Measurements from ENCODE around the gene WDR19.

WDR19 gene

GRCh38 chr4:39323821-39324220 lies 141.5 kb downstream of the WDR19 start:
- no peaks in the 10 kb centered on the region for H3K27me3 ChIP-seq (ENCODE audit: control insufficient read depth, insufficient read depth, low read length)
- peaks cover 78% of the 10 kb centered on the region for H3K36me3 ChIP-seq (ENCODE audit: control insufficient read depth, insufficient read depth, low read length)
- no peak overlapping the region for H3K9ac ChIP-seq (ENCODE audit: low read length)
- no peaks in the 10 kb centered on the region for H3K9me3 ChIP-seq (ENCODE audit: control insufficient read depth, insufficient read depth, low read depth, low read length)
- no peak overlapping the region for H3K4me3 ChIP-seq (ENCODE audit: low read depth, low read length)
- no peak overlapping the region for H3K27ac ChIP-seq (ENCODE audit: low read depth, low read length)
- no peaks in the 10 kb centered on the region for H3K4me1 ChIP-seq (ENCODE audit: control insufficient read depth, insufficient read depth, low read length)

- H3K4me3 ChIP-seq (ENCODE audit: low read depth, low read length), result no peak overlapping the region
- no peaks in the 10 kb centered on the region for H3K9me3 ChIP-seq (ENCODE audit: control insufficient read depth, insufficient read depth, low read depth, low read length)
- H3K9ac ChIP-seq (ENCODE audit: low read length), result no peak overlapping the region
- no peaks in the 10 kb centered on the region for H3K4me1 ChIP-seq (ENCODE audit: control insufficient read depth, insufficient read depth, low read length)
- H3K27ac ChIP-seq (ENCODE audit: low read depth, low read length), result no peak overlapping the region
- peaks cover 73% of the 10 kb centered on the region for H3K36me3 ChIP-seq (ENCODE audit: control insufficient read depth, insufficient read depth, low read length)
- no peaks in the 10 kb centered on the region for H3K27me3 ChIP-seq (ENCODE audit: control insufficient read depth, insufficient read depth, low read length)
Measured at GRCh38 chr4:39324446-39324845, 142.1 kb downstream of the WDR19 start.

- H3K4me1 ChIP-seq (ENCODE audit: control insufficient read depth, insufficient read depth, low read length), result no peaks in the 10 kb centered on the region
- H3K27me3 ChIP-seq (ENCODE audit: control insufficient read depth, insufficient read depth, low read length), result no peaks in the 10 kb centered on the region
- H3K36me3 ChIP-seq (ENCODE audit: control insufficient read depth, insufficient read depth, low read length), result peaks cover 67% of the 10 kb centered on the region
- H3K9me3 ChIP-seq (ENCODE audit: control insufficient read depth, insufficient read depth, low read depth, low read length), result no peaks in the 10 kb centered on the region
- no peak overlapping the region for H3K9ac ChIP-seq (ENCODE audit: low read length)
- no peak overlapping the region for H3K27ac ChIP-seq (ENCODE audit: low read depth, low read length)
- H3K4me3 ChIP-seq (ENCODE audit: low read depth, low read length), result no peak overlapping the region
Measured at GRCh38 chr4:39324897-39325613, 142.7 kb downstream of the WDR19 start.

GRCh38 chr4:39326468-39326977 lies 144.2 kb downstream of the WDR19 start:
- H3K27me3 ChIP-seq (ENCODE audit: control insufficient read depth, insufficient read depth, low read length), result no peaks in the 10 kb centered on the region
- H3K36me3 ChIP-seq (ENCODE audit: control insufficient read depth, insufficient read depth, low read length), result peaks cover 53% of the 10 kb centered on the region
- no peak overlapping the region for H3K27ac ChIP-seq (ENCODE audit: low read depth, low read length)
- no peak overlapping the region for H3K9ac ChIP-seq (ENCODE audit: low read length)
- H3K9me3 ChIP-seq (ENCODE audit: control insufficient read depth, insufficient read depth, low read depth, low read length), result no peaks in the 10 kb centered on the region
- H3K4me3 ChIP-seq (ENCODE audit: low read depth, low read length), result no peak overlapping the region
- no peaks in the 10 kb centered on the region for H3K4me1 ChIP-seq (ENCODE audit: control insufficient read depth, insufficient read depth, low read length)

GRCh38 chr4:39330353-39330752 lies 148.0 kb downstream of the WDR19 start:
- Histone ChIP-seq H3K9ac (ENCODE audit: low read length) (no peak overlapping the region), H3K4me1 (ENCODE audit: control insufficient read depth, insufficient read depth, low read length) (no peaks in the 10 kb centered on the region), H3K27ac (ENCODE audit: low read depth, low read length) (no peak overlapping the region), H3K36me3 (ENCODE audit: control insufficient read depth, insufficient read depth, low read length) (peaks cover 27% of the 10 kb centered on the region), H3K27me3 (ENCODE audit: control insufficient read depth, insufficient read depth, low read length) (no peaks in the 10 kb centered on the region), H3K4me3 (ENCODE audit: low read depth, low read length) (no peak overlapping the region), H3K9me3 (ENCODE audit: control insufficient read depth, insufficient read depth, low read depth, low read length) (no peaks in the 10 kb centered on the region)

GRCh38 chr4:39331191-39331590 lies 148.9 kb downstream of the WDR19 start:
- H3K9me3 ChIP-seq (ENCODE audit: control insufficient read depth, insufficient read depth, low read depth, low read length), result no peaks in the 10 kb centered on the region
- no peak overlapping the region for H3K4me3 ChIP-seq (ENCODE audit: low read depth, low read length)
- no peaks in the 10 kb centered on the region for H3K27me3 ChIP-seq (ENCODE audit: control insufficient read depth, insufficient read depth, low read length)
- no peak overlapping the region for H3K9ac ChIP-seq (ENCODE audit: low read length)
- H3K4me1 ChIP-seq (ENCODE audit: control insufficient read depth, insufficient read depth, low read length), result no peaks in the 10 kb centered on the region
- peaks cover 20% of the 10 kb centered on the region for H3K36me3 ChIP-seq (ENCODE audit: control insufficient read depth, insufficient read depth, low read length)
- no peak overlapping the region for H3K27ac ChIP-seq (ENCODE audit: low read depth, low read length)
